ENCODE results near the gene TEKT1.
"Not testable (repeated sequence)": the region's sequence is repeated elsewhere in the genome, so short reads cannot be mapped to it uniquely, and the experiment has no call there.

TEKT1 gene

GRCh38 chr17:6815775-6816174 is 15.8 kb downstream of the TEKT1 start:
- no peak for DNase-seq (ENCODE audit: low spot score)

GRCh38 chr17:6812295-6812694 is 19.2 kb downstream of the TEKT1 start:
- DNase-seq (ENCODE audit: low spot score), result no peak

GRCh38 chr17:6811510-6811909 is 20.0 kb downstream of the TEKT1 start:
- no peak for DNase-seq (ENCODE audit: low spot score)

GRCh38 chr17:6800422-6801027 is 31.0 kb downstream of the TEKT1 start:
- no peak for DNase-seq (ENCODE audit: low spot score)

GRCh38 chr17:6799738-6800137 is 31.8 kb downstream of the TEKT1 start:
- DNase-seq (ENCODE audit: low spot score), result no peak

- DNase-seq (ENCODE audit: low spot score), result no peak
These were observed 33.7 kb downstream of the TEKT1 start for GRCh38 chr17:6797718-6798351.

- DNase-seq (ENCODE audit: low spot score), result no peak
These were observed 34.5 kb downstream of the TEKT1 start for GRCh38 chr17:6796887-6797490.

- DNase-seq (ENCODE audit: low spot score), result no peak
These were observed 35.3 kb downstream of the TEKT1 start for GRCh38 chr17:6796017-6796886.

GRCh38 chr17:6793748-6794493 is 37.6 kb downstream of the TEKT1 start:
- DNase-seq (ENCODE audit: low spot score), result no peak

- DNase-seq (ENCODE audit: low spot score), result no peak
These were observed 42.4 kb downstream of the TEKT1 start for GRCh38 chr17:6789146-6789545.

GRCh38 chr17:6787081-6787693 is 44.3 kb downstream of the TEKT1 start:
- DNase-seq (ENCODE audit: low spot score), result no peak

GRCh38 chr17:6786618-6787017 is 44.9 kb downstream of the TEKT1 start:
- DNase-seq (ENCODE audit: low spot score), result peak; percentile 63

- no peak for DNase-seq (ENCODE audit: low spot score)
These were observed 49.3 kb downstream of the TEKT1 start for GRCh38 chr17:6782244-6782643.

- no peak for DNase-seq (ENCODE audit: low spot score)
These were observed 50.6 kb downstream of the TEKT1 start for GRCh38 chr17:6780886-6781285.

- DNase-seq (ENCODE audit: low spot score), result no peak
These were observed 51.5 kb downstream of the TEKT1 start for GRCh38 chr17:6780001-6780400.

- no peak for DNase-seq (ENCODE audit: low spot score)
These were observed 52.1 kb downstream of the TEKT1 start for GRCh38 chr17:6779411-6779810.

- peak; percentile 26 for DNase-seq (ENCODE audit: low spot score)
These were observed 55.6 kb downstream of the TEKT1 start, which contains the start of gene FBXO39 for GRCh38 chr17:6775871-6776405. Gene FBXO39, plus strand, starts transcription at chr17:6776215. Its CDS starts 3,654 bp downstream, at chr17:6779869.

- not testable (repeated sequence) for DNase-seq (ENCODE audit: low spot score)
These were observed 56.6 kb downstream of the TEKT1 start for GRCh38 chr17:6774906-6775305.

GRCh38 chr17:6772016-6772415 is 59.5 kb downstream of the TEKT1 start:
- no peak for DNase-seq (ENCODE audit: low spot score)

GRCh38 chr17:6768447-6768846 is 63.1 kb downstream of the TEKT1 start:
- DNase-seq (ENCODE audit: low spot score), result no peak

GRCh38 chr17:6761779-6762178 is 69.8 kb downstream of the TEKT1 start:
- no peak for DNase-seq (ENCODE audit: low spot score)
